Measurements from ENCODE around the gene FHIT. TPM values are rescaled to one million over a fixed set of nuclear protein-coding genes. Genes with fewer than 3 reads are reported as not detected.

The FHIT gene
- polyA plus RNA-seq, 1 of the 3 experiments (the other 2 are of a cell fraction): 0.41 TPM

GRCh38 chr3:59957150-59957549, 1294.1 kb downstream of the FHIT start:
- no peaks in the 10 kb centered on the region for H3F3A ChIP-seq (replicated peaks; ENCODE audit: insufficient read depth)
- no peak overlapping the region for H3K4me3 ChIP-seq (ENCODE audit: low read depth in 2 of 2, low read length in 1 of 2)
- H3K9me3 ChIP-seq: no peaks in the 10 kb centered on the region
- H3K36me3 ChIP-seq (replicated peaks in 1 of 2; ENCODE audit: control insufficient read depth in 1 of 2, insufficient read depth in 2 of 2, low read length in 1 of 2): no peaks in the 10 kb centered on the region
- H3K4me2 ChIP-seq: no peak overlapping the region
- H3K27me3 ChIP-seq (ENCODE audit: insufficient read depth): no peaks in the 10 kb centered on the region
- no peak overlapping the region for H2AFZ ChIP-seq (ENCODE audit: low read depth)
- no peak overlapping the region for H3K9ac ChIP-seq
- H3K27ac ChIP-seq (ENCODE audit: low read depth in 2 of 2, low read length in 1 of 2): no peak overlapping the region
- DNase-seq: no peak
- ChIA-PET CTCF (interaction anchor here (0.6 kb wide), 1 partner anchor 682 kb away, joined by 3 read pairs; no protein-coding TSS in a partner anchor), POLR2A (no interaction called here)
- H4K20me1 ChIP-seq (ENCODE audit: insufficient read depth): no peaks in the 10 kb centered on the region
- no peaks in the 10 kb centered on the region for H3K4me1 ChIP-seq (ENCODE audit: control insufficient read depth in 1 of 2, insufficient read depth in 2 of 2, low read depth in 1 of 2, low read length in 1 of 2)
- no peaks in the 10 kb centered on the region for H3K79me2 ChIP-seq (ENCODE audit: insufficient read depth)
- H3K9me2 ChIP-seq: no peaks in the 10 kb centered on the region
- 3% methylated on average over 2 of the region's 2 CpGs for WGBS (ENCODE audit: low lambda C conversion rate)
- TF ChIP-seq RFX5 (IDR thresholded peaks at IDR 0.05; ENCODE audit: low read length) (no peak), IRF3 (IDR thresholded peaks at IDR 0.05; ENCODE audit: low read depth, low read length) (no peak), TCF12 (IDR thresholded peaks at IDR 0.05) (no peak), PBX3 (IDR thresholded peaks at IDR 0.05) (no peak), EZH2phosphoT487 (IDR thresholded peaks at IDR 0.05; ENCODE audit: borderline replicate concordance, low read depth) (no peak), ZBTB33 (IDR thresholded peaks at IDR 0.05; ENCODE audit: borderline replicate concordance, low read depth) (no peak), SMC3 (IDR thresholded peaks at IDR 0.05; ENCODE audit: low read depth, low read length) (no peak), FOXM1 (IDR thresholded peaks at IDR 0.05; ENCODE audit: low read depth) (no peak), TAF1 (IDR thresholded peaks at IDR 0.05; ENCODE audit: borderline replicate concordance, low read depth, low read length) (no peak), MAX (IDR thresholded peaks at IDR 0.05; ENCODE audit: low read depth) (no peak), FOXJ3 (CRISPR knock-in tag; IDR thresholded peaks at IDR 0.05) (no peak), GABPA (IDR thresholded peaks at IDR 0.05; ENCODE audit: low read depth) (no peak), JUND (IDR thresholded peaks at IDR 0.05) (no peak), ELF1 (IDR thresholded peaks at IDR 0.05) (no peak), CTCF (IDR thresholded peaks at IDR 0.05) (no peak), FOSL2 (IDR thresholded peaks at IDR 0.05; ENCODE audit: borderline replicate concordance, low read depth) (no peak), MXI1 (IDR thresholded peaks at IDR 0.05; ENCODE audit: low read depth, low read length) (no peak), MEF2A (IDR thresholded peaks at IDR 0.05; ENCODE audit: borderline replicate concordance, low read depth) (no peak), TEAD4 (IDR thresholded peaks at IDR 0.05; ENCODE audit: borderline replicate concordance, insufficient read depth) (no peak)
